HK-2 (cell line): Measurements from ENCODE around the gene KCNG2.
"Not testable (repeated sequence)": the region's sequence is repeated elsewhere in the genome, so short reads cannot be mapped to it uniquely, and the experiment has no call there.

ENCODE experiments used
- DNase-seq: peaks from one replicate; pipeline ENCODE4 v3.0.0-alpha.2; 2018; ENCODE audit not compliant: unreplicated experiment

The KCNG2 gene

GRCh38 chr18:79869591-79870300, 72.0 kb downstream of the KCNG2 start:
- no peak for DNase-seq

GRCh38 chr18:79870301-79871025, 72.7 kb downstream of the KCNG2 start:
- no peak for DNase-seq

DNA sequence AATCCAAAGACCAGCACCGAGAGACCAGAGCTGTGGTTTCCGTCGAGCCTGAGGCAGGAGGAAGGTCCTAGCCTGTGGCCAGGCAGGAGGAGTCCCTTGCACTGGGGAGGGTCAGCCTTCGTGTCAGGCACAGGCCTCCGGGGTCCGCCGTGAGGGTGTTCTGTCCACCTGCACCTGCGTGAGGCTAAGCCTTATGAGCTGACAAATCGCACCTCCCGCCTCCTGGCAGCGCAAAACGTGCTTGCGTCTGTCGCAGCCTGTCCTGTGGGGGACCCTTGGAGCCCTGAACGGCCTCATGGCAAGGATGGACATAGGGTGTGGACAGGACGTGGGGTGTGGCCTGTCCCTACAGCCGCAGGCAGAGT, 73.3 kb downstream of the KCNG2 start:
- no peak for DNase-seq

DNA sequence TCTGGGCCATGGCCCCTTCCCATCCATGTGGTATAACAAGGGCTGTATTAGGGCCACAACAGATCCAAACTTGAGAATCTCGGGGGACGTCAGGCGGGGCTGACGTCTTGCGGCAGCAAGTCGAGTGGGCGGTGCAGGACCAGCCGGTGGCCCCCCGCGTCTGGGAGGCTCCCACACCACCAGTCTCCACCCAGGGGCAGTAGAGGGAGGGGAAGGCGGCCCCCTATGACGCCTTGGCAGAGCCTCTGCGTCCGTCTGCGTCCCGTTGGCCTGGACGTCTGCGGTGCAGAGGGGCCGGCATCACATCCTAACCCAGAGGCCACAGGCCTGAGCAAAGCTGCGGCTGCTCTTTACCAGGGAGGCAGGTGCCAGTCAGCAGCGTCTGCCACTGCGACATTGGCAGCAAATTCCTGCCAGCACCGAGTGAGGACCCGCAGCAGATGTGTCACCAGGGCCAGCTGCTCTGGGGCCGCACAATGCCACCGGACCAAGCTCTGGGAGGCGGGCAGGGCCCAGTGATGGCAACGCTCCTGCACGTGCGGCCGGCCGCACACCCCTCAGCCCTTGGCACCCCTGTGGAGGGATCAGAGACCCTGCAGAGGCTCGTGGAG, 73.8 kb downstream of the KCNG2 start:
- no peak for DNase-seq

DNA sequence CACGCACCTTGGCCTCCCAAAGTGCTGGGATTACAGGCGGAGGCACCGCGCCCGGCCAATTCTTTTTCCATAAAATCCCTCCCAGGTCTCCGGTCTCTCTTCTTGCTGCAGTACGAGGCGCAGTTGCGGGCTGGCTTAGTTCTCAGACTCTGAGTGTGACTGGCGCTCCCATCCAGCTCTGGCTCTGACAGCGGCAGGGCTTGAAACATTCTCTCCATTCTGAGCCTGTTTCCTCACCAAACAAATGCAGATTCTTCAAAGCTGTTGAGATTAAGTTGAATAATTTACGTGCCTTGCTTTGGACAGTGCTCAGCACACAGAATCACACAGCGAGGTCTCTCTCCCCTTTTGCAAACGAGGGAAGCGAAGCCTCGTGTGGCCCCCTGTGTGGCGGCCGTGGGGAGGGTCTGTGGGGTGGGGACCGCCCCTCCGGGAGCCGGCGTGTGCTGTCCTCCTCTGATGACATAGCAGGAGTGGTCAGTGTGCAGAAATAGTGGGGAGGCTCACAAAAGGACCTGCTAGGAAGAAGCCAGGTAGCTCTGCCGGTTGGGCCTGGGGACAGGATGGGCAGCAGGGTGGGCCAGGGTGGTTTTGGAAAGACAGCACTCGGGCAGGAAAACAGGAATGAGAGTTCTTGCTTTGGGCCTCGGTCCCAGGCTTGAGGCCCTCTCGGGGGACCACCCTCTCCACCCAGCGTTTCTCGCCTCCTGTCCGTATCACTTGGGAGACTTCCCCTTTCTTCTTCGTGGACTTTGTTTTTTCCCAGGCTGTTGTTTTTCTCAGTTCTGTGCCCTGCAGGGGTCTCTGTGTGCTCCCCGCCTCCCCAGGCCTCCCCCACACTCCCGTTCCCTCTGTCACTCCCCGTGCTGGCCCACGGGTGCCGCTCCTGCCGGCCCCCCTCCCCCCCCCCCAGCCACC, 75.0 kb downstream of the KCNG2 start:
- DNase-seq, result no peak

GRCh38 chr18:79873449-79874110, 75.8 kb downstream of the KCNG2 start:
- DNase-seq, result no peak

GRCh38 chr18:79874553-79875530, 77.1 kb downstream of the KCNG2 start:
- DNase-seq, result no peak

DNA sequence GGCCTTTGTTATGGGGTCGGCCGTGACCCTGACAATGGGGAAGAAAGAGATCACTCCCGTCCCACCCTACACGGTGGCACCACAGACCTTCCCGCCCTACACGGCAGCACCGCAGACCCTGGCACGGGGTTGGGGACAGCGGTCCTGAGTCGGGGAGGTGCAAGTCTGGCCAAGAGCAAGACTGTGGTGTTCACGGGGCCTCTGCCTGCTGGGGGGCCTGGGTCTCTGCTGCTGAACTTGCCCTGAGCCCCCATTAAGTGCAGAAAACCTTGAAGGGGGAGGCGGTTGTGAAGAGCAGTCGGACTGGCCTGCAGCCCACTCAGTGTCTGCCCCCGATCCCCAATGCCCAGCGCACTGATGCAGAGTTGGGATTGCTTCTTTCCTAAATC, 77.8 kb downstream of the KCNG2 start:
- DNase-seq, result no peak

DNA sequence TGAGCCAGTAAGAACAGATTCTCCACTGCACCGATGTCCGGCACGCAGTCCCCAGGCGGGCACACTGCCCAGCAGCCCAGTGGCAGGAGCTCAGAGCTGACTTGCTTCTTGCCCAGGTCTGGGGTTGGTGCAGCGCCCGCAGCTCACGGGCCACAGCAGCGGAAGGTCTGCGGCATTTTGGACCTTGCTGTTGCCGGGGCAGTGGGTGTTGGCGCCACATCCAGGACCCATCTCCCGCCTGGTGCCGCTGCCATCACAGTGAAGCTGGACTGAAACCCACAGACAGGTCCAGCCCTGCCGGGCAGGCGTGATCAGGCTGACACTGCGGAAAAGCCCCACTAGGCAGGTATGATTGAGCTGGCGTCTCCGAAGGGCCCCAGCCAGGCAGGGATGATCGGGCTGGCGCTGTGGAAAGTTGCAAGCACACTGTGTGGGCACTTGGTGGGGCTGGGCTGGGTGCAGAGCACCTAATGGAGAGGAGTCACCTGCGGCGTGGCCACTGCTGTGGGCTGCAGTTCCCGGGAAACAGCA, 78.3 kb downstream of the KCNG2 start:
- DNase-seq, result no peak

DNA sequence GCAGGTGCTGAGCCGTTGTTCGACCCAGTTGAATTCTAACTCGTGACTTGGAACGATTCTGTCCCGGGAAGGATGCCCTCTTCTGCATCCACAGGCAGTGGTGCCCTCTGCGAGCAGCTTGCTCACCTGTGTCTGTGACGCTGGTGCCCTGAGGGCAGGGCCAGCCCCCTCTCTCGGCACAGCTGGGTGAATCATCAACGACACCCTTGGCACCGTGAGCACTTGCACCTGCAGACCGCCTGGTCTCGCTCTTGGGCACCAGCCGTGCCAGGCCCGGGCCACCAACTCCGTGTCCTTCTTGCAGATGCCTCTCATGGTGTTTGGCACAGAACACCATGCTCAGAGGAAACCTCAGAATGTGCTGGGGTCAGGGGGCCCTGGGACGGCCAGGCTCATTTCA, 78.8 kb downstream of the KCNG2 start:
- no peak for DNase-seq

DNA sequence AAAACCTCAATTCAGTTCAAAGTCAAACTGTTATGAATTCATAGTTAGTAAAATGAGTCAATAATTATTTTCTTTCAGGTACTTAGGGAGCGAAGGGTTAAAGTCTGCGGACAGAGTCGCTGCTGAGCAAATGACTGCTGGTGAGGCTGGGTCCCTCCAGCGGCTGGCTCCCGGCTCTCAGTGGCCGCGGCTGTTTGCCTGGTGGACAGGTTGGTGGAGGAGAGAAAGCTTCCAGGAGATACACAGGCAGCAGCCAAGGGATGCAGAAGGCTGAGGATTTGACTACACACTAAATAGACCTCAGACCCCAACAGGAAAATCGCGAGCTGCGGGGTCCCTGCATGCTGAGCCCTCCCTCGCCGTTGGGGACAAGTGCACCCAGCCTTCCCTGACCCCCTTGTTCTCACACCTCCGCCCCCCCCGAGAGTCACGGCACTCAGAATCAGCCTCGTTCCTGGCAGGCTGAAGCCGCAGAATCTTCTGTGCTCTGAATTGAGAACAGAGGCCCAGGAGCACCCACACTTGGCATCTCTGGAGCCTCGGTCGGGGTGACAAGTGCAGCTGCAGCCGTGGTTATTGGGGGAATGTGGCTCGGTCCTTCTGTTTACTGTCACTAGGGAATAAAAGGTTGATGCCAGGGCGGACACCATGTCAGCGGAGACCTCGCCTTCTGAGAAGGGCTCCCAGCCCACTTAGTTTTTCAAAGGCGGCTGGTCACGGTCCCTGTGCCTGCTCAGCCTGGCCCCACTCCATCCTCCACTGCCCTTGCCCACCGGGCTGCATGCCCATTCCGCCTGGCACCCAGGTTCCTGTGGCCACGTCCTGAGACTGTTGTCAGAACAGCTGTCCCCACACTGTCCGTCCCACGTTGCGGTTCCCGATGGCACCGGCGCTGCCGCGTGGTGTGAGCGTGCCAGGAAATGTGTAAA, 79.7 kb downstream of the KCNG2 start:
- no peak for DNase-seq

- not testable (repeated sequence) for DNase-seq
Observed at GRCh38 chr18:79878246-79878645, 80.5 kb downstream of the KCNG2 start.

DNA sequence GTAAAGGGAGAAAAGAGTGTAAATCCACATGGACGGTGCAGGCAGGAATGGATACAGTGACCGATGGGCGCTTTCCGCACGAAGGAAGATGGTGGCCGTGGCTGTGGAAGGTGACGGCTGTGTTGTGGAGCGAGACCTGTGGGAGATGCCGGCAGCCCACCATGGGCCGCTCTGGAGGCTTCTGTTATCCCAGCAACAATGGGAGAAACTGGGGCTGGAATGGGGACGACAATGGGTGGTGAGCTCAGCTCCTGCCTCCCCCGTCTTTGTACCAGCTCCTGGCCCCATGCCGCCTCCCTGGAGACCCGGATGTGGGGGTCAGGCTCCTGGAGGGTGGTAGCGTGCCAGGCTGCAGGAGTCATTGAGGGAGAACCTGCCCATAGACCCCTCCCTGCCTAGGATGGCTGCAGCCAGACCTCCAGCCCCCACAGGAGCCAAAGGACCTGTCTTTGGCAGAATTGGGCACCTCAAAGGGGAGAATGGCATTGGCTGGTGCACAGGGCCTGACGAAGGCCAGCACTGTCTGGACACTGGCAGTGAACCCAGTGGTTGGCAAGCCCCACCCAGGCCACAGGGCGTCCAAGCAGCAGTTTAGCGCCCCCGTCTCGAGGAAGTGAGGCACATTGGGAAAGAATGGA, 81.1 kb downstream of the KCNG2 start:
- DNase-seq, result no peak

GRCh38 chr18:79879566-79879965, 81.8 kb downstream of the KCNG2 start:
- no peak for DNase-seq

- no peak for DNase-seq
Observed at GRCh38 chr18:79881695-79882094, 84.0 kb downstream of the KCNG2 start.

- DNase-seq, result no peak
Observed at GRCh38 chr18:79882522-79883241, 84.9 kb downstream of the KCNG2 start.

DNA sequence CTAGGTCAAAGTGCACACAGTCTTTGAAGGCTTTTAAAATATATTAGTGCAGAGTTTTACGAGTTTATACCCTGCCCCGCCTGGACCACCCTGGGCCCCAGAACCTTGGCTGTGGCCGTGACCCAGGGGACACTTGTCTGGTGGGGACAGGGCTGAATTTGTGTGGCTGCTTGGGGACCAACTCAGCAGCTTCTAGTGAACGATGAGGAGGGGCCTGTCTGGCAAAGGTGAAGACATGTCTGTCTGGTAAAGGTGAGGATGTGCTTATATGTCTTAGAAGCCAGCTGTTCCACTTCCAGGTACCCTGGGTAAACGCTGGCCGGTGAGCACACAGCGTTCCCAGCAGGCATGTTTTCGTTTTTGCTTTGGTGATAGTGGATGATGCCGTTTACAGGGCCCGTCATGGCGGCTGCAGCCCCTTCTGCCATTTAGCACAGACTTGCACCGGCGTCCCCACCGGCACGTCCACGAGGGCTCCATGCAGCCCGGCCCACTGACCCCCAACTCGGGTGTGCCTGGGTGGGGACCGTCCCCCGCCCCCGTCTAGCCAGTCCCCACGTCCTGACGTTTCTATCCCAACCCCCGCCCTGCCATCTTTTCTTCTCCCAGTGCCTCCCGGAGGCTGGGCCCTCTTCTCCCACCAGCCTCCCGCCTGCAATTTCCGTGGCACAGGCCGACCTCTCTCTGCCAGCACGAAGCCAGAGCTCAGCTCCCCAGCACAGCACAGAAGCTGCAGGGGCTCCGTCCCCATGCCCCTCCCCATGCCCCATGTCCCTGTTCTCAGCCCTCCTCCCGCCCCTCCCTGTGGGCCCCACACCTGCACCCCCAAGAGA, 85.9 kb downstream of the KCNG2 start:
- no peak for DNase-seq
